MM.1S (cell line): ENCODE measurements around the gene ALPK3.

Source experiments
- CTCF ChIP-seq: fragments of 300-600 bp; sonication (generic); IDR thresholded peaks from 2 replicates; pipeline ENCODE4 v1.5.1; 2016; ENCODE audit warnings: antibody characterized with exemption, low read length, mixed read lengths
- EZH2phosphoT487 ChIP-seq: fragments of 300-600 bp; sonication (generic); IDR thresholded peaks from 2 replicates; pipeline ENCODE4 v1.6.1; 2018; ENCODE audit warnings: antibody characterized with exemption, low read length

DNA sequence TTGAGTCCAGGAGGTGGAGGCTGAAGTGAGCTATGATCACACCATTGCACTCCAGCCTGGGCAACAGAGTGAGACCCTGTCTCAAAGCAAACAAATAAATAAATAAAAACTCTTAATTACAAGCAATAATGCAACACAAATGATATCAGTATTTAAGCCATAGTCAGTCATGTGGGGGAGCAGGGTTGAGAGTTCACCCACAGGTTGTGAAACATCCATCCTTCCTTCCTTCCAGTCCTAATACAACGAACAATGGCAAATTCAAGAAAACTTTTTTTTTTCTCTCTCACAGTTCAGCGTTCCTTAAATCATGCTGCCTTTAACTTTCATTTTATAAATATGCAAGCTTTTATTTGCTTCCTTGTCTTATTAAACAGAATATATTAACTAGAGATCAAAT lies 44.7 kb upstream of the ALPK3 start:
- TF ChIP-seq CTCF (no peak), EZH2phosphoT487 (no peak)
